ENCODE measurements around the gene ATP6V0A1. TPM values are rescaled to one million over a fixed set of nuclear protein-coding genes. Genes with fewer than 3 reads are reported as not detected.

Gene ATP6V0A1
- total and polyA plus RNA-seq, 2 experiments from 2014 or later, result 23.9 to 42.3 TPM

GRCh38 chr17:42559075-42559474 is 100.4 kb downstream of the ATP6V0A1 start (continued):
- TF ChIP-seq REST (IDR thresholded peaks at IDR 0.05; ENCODE audit: unreplicated experiment), result no peak

DNA sequence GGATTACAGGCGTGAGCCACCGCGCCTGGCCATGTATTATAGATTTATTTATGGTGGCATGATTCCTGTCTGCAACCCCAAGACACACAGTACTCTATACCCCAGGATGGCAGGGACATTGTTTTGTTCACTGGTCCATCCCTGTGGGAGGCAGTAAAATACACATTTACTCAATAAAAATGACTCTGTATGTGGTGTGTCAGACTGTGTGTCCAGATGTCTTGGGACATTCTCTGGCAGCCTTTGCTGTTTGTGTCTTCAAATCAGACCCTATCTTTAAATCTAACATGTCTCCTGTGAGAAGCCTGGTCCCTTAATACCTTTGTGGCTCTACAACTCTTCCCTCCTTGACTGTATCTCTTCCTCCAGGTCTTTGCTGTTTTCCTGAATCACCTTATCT is 101.6 kb downstream of the ATP6V0A1 start:
- Histone ChIP-seq H3K36me3 (ENCODE audit: insufficient read depth) (no peaks in the 10 kb centered on the region), H3K27me3 (ENCODE audit: insufficient read depth) (no peaks in the 10 kb centered on the region), H3K4me2 (no peak overlapping the region), H2AFZ (no peak overlapping the region), H3F3A (replicated peaks; ENCODE audit: low read depth) (peaks cover 11% of the 10 kb centered on the region; the same call in 1 of the 2 replicates), H3K79me2 (replicated peaks; ENCODE audit: insufficient read depth) (peaks cover 17% of the 10 kb centered on the region), H4K20me1 (replicated peaks; ENCODE audit: insufficient read depth) (no peaks in the 10 kb centered on the region), H3K4me1 (ENCODE audit: insufficient read depth) (peaks cover 13% of the 10 kb centered on the region; the same call in 1 of the 2 replicates), H3K4me3 (no peak overlapping the region), H3K27ac (ENCODE audit: low read depth) (no peak overlapping the region), H3K9me2 (ENCODE audit: insufficient read depth) (no peaks in the 10 kb centered on the region)
- peaks cover 13% of the 10 kb centered on the region for H3K27me3 Mint-ChIP-seq (ENCODE audit: insufficient read depth, low read depth, poor library complexity)
- peaks cover 20% of the 10 kb centered on the region; the same call in 2 of the 3 replicates for H3K36me3 Mint-ChIP-seq (ENCODE audit: low read depth)
- DNase-seq (ENCODE audit: low spot score) (no peak), ATAC-seq (no peak)
- H3K9me3 Mint-ChIP-seq, result no peaks in the 10 kb centered on the region
- H3K4me1 Mint-ChIP-seq, result peaks cover 24% of the 10 kb centered on the region
- TF ChIP-seq POLR2AphosphoS5 (IDR thresholded peaks at IDR 0.05; ENCODE audit: low read depth), result no peak
- no peak for TF ChIP-seq ETS1 (IDR thresholded peaks at IDR 0.05)
- TF ChIP-seq ZNF462 (CRISPR knock-in tag; IDR thresholded peaks at IDR 0.05), result no peak
- no peak for TF ChIP-seq EZH2phosphoT487 (IDR thresholded peaks at IDR 0.05; ENCODE audit: unreplicated experiment)
- TF ChIP-seq ZNF331 (CRISPR knock-in tag; IDR thresholded peaks at IDR 0.05; ENCODE audit: low read depth), result no peak
- TF ChIP-seq CREB1 (CRISPR knock-in tag; IDR thresholded peaks at IDR 0.05; ENCODE audit: low read depth), result no peak
- TF ChIP-seq CTCF (conservative IDR thresholded peaks at IDR 0.05; ENCODE audit: low read depth in 2 of 2), result no peak
- peak overlapping the region; percentile 23; the same call in 1 of the 3 replicates for H3K4me3 Mint-ChIP-seq
- no peak overlapping the region for H3K27ac Mint-ChIP-seq

Measured in GM23338 (cell line).